Measurements from ENCODE around the gene NTM.

DNA sequence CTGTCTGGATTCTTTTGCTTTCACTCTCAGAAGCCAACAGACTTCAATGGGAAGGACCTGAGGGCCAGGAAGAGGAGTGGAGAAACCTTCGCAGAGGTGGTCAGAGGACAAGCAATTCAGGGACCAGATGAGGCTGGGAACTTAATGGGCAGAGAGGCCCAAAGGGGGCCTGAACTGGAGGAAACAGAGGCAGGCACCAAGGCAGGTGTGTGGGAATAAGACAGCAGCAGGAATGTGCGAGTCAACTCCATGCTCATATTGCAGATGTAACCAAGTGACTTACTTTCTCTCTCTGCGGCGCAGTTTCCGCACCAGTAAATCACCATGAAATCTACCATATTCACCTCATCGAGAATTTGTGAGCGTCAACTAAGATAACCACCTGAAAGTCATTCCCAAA, 669.1 kb downstream of the NTM start:
- TF ChIP-seq EZH2 (IDR thresholded peaks at IDR 0.05; ENCODE audit: low read length) = no peak
- TF ChIP-seq, protein P1, sequence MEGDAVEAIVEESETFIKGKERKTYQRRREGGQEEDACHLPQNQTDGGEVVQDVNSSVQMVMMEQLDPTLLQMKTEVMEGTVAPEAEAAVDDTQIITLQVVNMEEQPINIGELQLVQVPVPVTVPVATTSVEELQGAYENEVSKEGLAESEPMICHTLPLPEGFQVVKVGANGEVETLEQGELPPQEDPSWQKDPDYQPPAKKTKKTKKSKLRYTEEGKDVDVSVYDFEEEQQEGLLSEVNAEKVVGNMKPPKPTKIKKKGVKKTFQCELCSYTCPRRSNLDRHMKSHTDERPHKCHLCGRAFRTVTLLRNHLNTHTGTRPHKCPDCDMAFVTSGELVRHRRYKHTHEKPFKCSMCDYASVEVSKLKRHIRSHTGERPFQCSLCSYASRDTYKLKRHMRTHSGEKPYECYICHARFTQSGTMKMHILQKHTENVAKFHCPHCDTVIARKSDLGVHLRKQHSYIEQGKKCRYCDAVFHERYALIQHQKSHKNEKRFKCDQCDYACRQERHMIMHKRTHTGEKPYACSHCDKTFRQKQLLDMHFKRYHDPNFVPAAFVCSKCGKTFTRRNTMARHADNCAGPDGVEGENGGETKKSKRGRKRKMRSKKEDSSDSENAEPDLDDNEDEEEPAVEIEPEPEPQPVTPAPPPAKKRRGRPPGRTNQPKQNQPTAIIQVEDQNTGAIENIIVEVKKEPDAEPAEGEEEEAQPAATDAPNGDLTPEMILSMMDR (optimal IDR thresholded peaks at IDR 0.05 in 1 of 3, IDR thresholded peaks at IDR 0.05 in 1 of 3, conservative IDR thresholded peaks at IDR 0.05 in 1 of 3; ENCODE audit: extremely low read depth in 1 of 3, insufficient read depth in 2 of 3, low read length in 3 of 3) = no peak
